Loucy (cell line): ENCODE data around the gene NDUFAF2.

Source experiments
- H2AFZ ChIP-seq: fragments of 200-600 bp; sonication (generic); 2 replicates; pipeline ENCODE4 v1.6.0; 2016; ENCODE audit warnings: antibody characterized with exemption, mild to moderate bottlenecking, low read length, moderate library complexity
- H3F3A ChIP-seq: fragments of 200-600 bp; 2 replicates; pipeline ENCODE4 v1.6.0; 2016; ENCODE audit warnings: antibody characterized with exemption, low read depth, mild to moderate bottlenecking
- H3K27me3 ChIP-seq: fragments of 200-600 bp; sonication (generic); 2 replicates; pipeline ENCODE4 v1.6.1; 2014; ENCODE audit warnings: low read length, mild to moderate bottlenecking; ENCODE audit not compliant: insufficient read depth, poor library complexity, severe bottlenecking
- H3K36me3 ChIP-seq: fragments of 200-600 bp; sonication (generic); 2 replicates; pipeline ENCODE4 v1.6.1; 2016; ENCODE audit warnings: low read length; ENCODE audit not compliant: insufficient read depth
- H3K4me1 ChIP-seq: fragments of 200-600 bp; sonication (generic); 2 replicates; pipeline ENCODE4 v1.5.1; 2014; ENCODE audit warnings: low read length, mild to moderate bottlenecking; ENCODE audit not compliant: insufficient read depth, poor library complexity, severe bottlenecking
- H3K4me2 ChIP-seq: fragments of 200-600 bp; sonication (generic); 2 replicates; pipeline ENCODE4 v1.6.0; 2014; ENCODE audit warnings: antibody characterized with exemption, low read length, low read depth, mild to moderate bottlenecking; ENCODE audit not compliant: poor library complexity, severe bottlenecking
- H3K4me3 ChIP-seq: fragments of 200-600 bp; sonication (generic); 2 replicates; pipeline ENCODE4 v1.5.1; 2014; ENCODE audit warnings: low read length, mild to moderate bottlenecking, mixed read lengths; ENCODE audit not compliant: poor library complexity, severe bottlenecking
- H3K79me2 ChIP-seq: fragments of 200-600 bp; sonication (generic); 2 replicates; pipeline ENCODE4 v1.6.1; 2014; ENCODE audit warnings: low read length; ENCODE audit not compliant: insufficient read depth
- H3K9ac ChIP-seq: fragments of 200-600 bp; sonication (generic); 2 replicates; pipeline ENCODE4 v1.6.0; 2014; ENCODE audit warnings: mild to moderate bottlenecking, low read depth, low read length, moderate library complexity; ENCODE audit not compliant: poor library complexity, severe bottlenecking
- H3K9me2 ChIP-seq: fragments of 200-600 bp; sonication (generic); replicated peaks from 2 replicates; pipeline ENCODE4 v1.6.1; 2016; ENCODE audit warnings: low read depth, low read length, mixed read lengths
- H3K9me3 ChIP-seq: fragments of 200-600 bp; sonication (generic); 2 replicates; pipeline ENCODE4 v1.6.1; 2014; ENCODE audit warnings: mild to moderate bottlenecking, antibody characterized with exemption, low read length, low read depth; ENCODE audit not compliant: insufficient read depth
- H4K20me1 ChIP-seq: fragments of 200-600 bp; sonication (generic); 2 replicates; pipeline ENCODE4 v1.6.0; 2014; ENCODE audit warnings: antibody characterized with exemption, low read length, mild to moderate bottlenecking; ENCODE audit not compliant: insufficient read depth, poor library complexity, severe bottlenecking
- EZH2phosphoT487 ChIP-seq: fragments of 200-600 bp; IDR thresholded peaks from 2 replicates; pipeline ENCODE4 v1.6.1; 2018; ENCODE audit warnings: antibody characterized with exemption, mild to moderate bottlenecking, moderate library complexity, borderline replicate concordance
- TF ChIP-seq, protein P1 (sequence below): fragments of 200-600 bp; sonication (generic); conservative IDR thresholded peaks from 2 replicates; pipeline ENCODE4 v1.5.1; 2014; ENCODE audit warnings: mild to moderate bottlenecking, antibody characterized with exemption, low read length

The NDUFAF2 gene

DNA sequence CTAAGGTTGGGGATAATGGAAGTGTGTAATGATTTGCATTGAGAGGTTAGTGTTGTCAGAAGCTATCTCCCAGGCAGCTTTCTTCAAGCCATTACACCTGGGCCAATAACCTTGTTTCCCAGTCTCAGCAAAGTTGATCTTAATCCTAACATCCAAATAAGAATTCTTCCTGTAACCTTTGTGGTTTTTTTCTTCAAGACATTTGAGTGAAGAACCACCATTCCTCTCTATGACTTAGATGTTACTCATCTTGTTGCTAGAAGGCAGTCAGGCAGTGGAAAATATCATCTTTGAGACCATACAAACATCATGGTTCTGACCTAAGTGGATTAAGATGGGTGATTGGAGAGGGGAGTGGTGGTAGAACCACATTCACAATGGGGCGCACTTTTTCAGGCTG, 103.5 kb downstream of the NDUFAF2 start:
- TF ChIP-seq EZH2phosphoT487: no peak
- TF ChIP-seq, protein P1, sequence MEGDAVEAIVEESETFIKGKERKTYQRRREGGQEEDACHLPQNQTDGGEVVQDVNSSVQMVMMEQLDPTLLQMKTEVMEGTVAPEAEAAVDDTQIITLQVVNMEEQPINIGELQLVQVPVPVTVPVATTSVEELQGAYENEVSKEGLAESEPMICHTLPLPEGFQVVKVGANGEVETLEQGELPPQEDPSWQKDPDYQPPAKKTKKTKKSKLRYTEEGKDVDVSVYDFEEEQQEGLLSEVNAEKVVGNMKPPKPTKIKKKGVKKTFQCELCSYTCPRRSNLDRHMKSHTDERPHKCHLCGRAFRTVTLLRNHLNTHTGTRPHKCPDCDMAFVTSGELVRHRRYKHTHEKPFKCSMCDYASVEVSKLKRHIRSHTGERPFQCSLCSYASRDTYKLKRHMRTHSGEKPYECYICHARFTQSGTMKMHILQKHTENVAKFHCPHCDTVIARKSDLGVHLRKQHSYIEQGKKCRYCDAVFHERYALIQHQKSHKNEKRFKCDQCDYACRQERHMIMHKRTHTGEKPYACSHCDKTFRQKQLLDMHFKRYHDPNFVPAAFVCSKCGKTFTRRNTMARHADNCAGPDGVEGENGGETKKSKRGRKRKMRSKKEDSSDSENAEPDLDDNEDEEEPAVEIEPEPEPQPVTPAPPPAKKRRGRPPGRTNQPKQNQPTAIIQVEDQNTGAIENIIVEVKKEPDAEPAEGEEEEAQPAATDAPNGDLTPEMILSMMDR: no peak
- Histone ChIP-seq H3K9me3 (peaks cover 4% of the 10 kb centered on the region; the same call in 1 of the 2 replicates), H3K36me3 (no peaks in the 10 kb centered on the region), H3K4me1 (no peaks in the 10 kb centered on the region), H3K27me3 (no peaks in the 10 kb centered on the region), H3K9me2 (no peaks in the 10 kb centered on the region), H3F3A (no peaks in the 10 kb centered on the region), H3K9ac (no peak overlapping the region), H3K79me2 (no peaks in the 10 kb centered on the region), H4K20me1 (no peaks in the 10 kb centered on the region), H3K4me3 (no peak overlapping the region), H3K4me2 (no peak overlapping the region), H2AFZ (no peak overlapping the region)

DNA sequence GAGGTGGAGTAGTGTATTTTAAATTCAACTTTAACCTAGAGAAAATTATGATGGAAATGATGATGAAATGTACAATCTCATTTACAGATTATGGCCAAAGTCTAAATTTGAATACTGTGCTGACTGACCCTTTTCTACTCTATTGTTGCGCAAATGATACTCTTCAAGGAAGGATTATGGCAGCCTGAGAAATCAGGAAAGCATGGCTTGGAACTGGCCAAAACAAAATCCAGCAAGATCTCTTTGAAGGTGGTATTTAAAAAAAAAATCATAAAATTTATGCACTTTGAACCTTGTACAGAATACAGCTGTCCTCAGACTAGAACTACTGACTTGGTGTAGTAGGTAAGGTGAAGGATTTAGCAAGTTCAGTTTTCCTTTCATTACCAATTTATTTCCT, 105.3 kb downstream of the NDUFAF2 start:
- H3K79me2 ChIP-seq: no peaks in the 10 kb centered on the region
- H3K4me2 ChIP-seq: no peak overlapping the region
- peaks cover 4% of the 10 kb centered on the region for H4K20me1 ChIP-seq
- no peak overlapping the region for H2AFZ ChIP-seq
- no peak overlapping the region for H3K9ac ChIP-seq
- H3K9me2 ChIP-seq: no peaks in the 10 kb centered on the region
- TF ChIP-seq, protein P1: no peak
- no peak for TF ChIP-seq EZH2phosphoT487
- no peaks in the 10 kb centered on the region for H3F3A ChIP-seq
- H3K36me3 ChIP-seq: no peaks in the 10 kb centered on the region
- H3K9me3 ChIP-seq: no peaks in the 10 kb centered on the region
- no peaks in the 10 kb centered on the region for H3K4me1 ChIP-seq
- H3K4me3 ChIP-seq: no peak overlapping the region
- no peaks in the 10 kb centered on the region for H3K27me3 ChIP-seq

DNA sequence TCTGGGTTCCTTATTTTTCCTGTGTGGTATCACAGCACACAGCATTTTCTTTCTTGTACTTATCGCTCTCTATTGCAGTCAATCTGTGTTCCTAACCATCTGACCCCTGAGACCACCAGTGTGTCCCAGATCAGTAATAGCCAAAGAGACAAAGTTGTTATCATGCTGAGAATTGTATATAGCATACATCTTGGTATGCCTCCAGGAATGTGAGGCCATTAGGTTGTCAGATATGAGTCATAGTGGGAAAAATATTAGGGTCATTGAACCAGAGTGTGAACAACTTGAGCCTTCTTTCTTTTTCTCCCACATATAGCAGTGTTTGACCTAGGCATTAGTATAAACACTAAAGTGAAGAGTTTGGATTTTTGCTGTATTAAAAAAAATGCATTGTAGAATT, 106.3 kb downstream of the NDUFAF2 start:
- no peaks in the 10 kb centered on the region for H3K9me3 ChIP-seq
- no peak overlapping the region for H3K9ac ChIP-seq
- H3K79me2 ChIP-seq: no peaks in the 10 kb centered on the region
- no peak overlapping the region for H3K4me2 ChIP-seq
- TF ChIP-seq, protein P1: no peak
- no peak for TF ChIP-seq EZH2phosphoT487
- no peak overlapping the region for H2AFZ ChIP-seq
- no peaks in the 10 kb centered on the region for H3K36me3 ChIP-seq
- H3K4me3 ChIP-seq: no peak overlapping the region
- H3K4me1 ChIP-seq: no peaks in the 10 kb centered on the region
- H3K27me3 ChIP-seq: no peaks in the 10 kb centered on the region
- no peaks in the 10 kb centered on the region for H3K9me2 ChIP-seq
- peaks cover 5% of the 10 kb centered on the region for H4K20me1 ChIP-seq
- H3F3A ChIP-seq: no peaks in the 10 kb centered on the region
